Measurements from ENCODE around the gene ERC1. TPM values are rescaled to one million over a fixed set of nuclear protein-coding genes. Genes with fewer than 3 reads are reported as not detected.

ERC1 gene
- total and polyA plus RNA-seq, 9 of the 15 experiments (the other 6 are each of a cell fraction or from before 2014, with no cell fraction given) = 0.74 to 11.8 (median 4.8) TPM

DNA sequence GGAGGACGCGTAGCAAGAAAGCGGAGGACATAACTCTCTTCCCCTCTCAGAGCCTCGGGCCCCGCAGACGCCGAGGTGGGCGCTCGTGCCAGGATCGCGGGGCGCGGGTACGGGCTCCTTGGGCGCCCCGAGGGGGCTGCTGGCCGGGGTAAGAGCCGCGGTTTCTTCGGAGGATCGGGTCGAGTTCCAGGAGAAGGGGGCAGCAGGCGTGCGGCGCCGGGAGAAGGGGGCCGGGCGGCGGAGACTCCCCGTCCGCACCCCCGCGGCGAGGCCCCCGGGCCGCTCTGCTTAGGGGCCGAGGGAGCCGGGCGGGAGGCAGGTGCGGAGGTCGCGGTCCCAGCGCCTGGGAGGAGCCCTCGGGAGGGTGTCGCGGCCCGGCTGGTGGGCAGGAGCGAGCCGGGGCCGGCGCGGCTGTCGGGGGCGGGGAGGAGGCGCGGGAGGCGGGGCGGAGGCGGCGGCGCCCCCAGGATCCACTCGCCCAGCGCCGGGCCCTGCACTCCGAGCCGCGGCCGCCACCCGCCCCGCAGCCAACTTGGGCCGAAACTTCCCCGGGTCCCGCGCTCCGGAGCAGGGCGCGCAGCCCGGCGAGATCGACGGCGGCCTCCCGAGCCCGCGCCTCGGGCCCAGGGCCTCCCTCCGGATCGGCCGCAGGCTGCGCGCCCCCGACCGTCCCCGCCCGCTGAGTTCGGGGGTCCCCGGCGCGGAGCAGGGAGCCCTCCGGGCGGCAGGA lies 539.0 kb downstream of the ERC1 start (continued):
- TF ChIP-seq RBFOX2 (IDR thresholded peaks at IDR 0.05; ENCODE audit: low read depth, low read length) = peak; percentile 28; the same call in 1 of the 2 replicates
- peak; percentile 25 for TF ChIP-seq TAF1 (IDR thresholded peaks at IDR 0.05; ENCODE audit: control insufficient read depth, extremely low read depth, insufficient read depth, low read length, severe bottlenecking)
- no peak for TF ChIP-seq CREBBP (IDR thresholded peaks at IDR 0.05; ENCODE audit: low read depth, low read length)
- TF ChIP-seq GATAD2A (IDR thresholded peaks at IDR 0.05) = no peak
- TF ChIP-seq ZBTB7A (IDR thresholded peaks at IDR 0.05; ENCODE audit: borderline replicate concordance, control insufficient read depth, low read depth, low read length) = peak; percentile 47; the same call in 1 of the 2 replicates
- TF ChIP-seq USF2 (CRISPR knock-in tag; IDR thresholded peaks at IDR 0.05) = no peak
- no peak for TF ChIP-seq GABPA (tag; conservative IDR thresholded peaks at IDR 0.05; ENCODE audit: low read depth)
- TF ChIP-seq XRCC3 (IDR thresholded peaks at IDR 0.05) = no peak
- TF ChIP-seq, protein P1, sequence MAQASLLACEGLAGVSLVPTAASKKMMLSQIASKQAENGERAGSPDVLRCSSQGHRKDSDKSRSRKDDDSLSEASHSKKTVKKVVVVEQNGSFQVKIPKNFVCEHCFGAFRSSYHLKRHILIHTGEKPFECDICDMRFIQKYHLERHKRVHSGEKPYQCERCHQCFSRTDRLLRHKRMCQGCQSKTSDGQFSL (CRISPR knock-in tag; IDR thresholded peaks at IDR 0.05) = 0 out of 2 replicates have a peak, but pooled peaks have one; percentile 29
- TF ChIP-seq, protein P1 (tag; IDR thresholded peaks at IDR 0.05) = no peak
- no peak for TF ChIP-seq ZNF165 (CRISPR knock-in tag; IDR thresholded peaks at IDR 0.05; ENCODE audit: borderline replicate concordance)
- no peak for TF ChIP-seq ZNF77 (CRISPR knock-in tag; IDR thresholded peaks at IDR 0.05)
- TF ChIP-seq PRPF4 (IDR thresholded peaks at IDR 0.05; ENCODE audit: insufficient read depth, low read depth, low read length, poor library complexity, severe bottlenecking) = no peak
- TF ChIP-seq L3MBTL2 (IDR thresholded peaks at IDR 0.05) = peak; percentile 24; the same call in 1 of the 2 replicates
- TF ChIP-seq MCM7 (IDR thresholded peaks at IDR 0.05) = no peak
- TF ChIP-seq FOXJ3 (CRISPR knock-in tag; IDR thresholded peaks at IDR 0.05) = no peak
- no peak for TF ChIP-seq ZNF3 (CRISPR knock-in tag; IDR thresholded peaks at IDR 0.05)
- TF ChIP-seq ZFX (CRISPR knock-in tag; IDR thresholded peaks at IDR 0.05) = peak; percentile 25

All from K562 (cell line).